ENCODE data around the gene CORO2A.

DNA sequence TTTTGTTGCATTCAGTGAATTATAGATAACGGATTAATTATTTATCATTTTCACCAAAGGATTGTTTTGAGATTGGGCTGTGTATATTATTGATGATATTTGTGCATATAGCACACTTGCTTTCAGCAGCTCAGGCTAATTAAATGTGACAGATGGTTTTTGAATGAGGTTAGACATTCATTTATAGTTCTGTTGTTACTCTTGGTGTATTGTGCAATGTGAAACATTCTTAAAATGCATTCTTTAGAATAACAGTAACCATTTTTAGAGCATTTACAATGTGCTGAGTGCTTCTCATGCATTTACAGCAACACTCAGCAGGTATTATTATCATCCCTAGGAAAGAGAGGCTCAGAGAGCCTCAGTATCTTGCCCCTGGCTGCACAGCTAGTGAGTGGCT lies 112.1 kb downstream of the CORO2A start:
- TF ChIP-seq CTCF (IDR thresholded peaks at IDR 0.05) (no peak), POLR2A (IDR thresholded peaks at IDR 0.05) (no peak)
